GM19463 (cell line): Measurements from ENCODE around the gene DNM2.
A peak's percentile ranks its signal among the peaks of the same experiment; 100 is the strongest.

Source experiments
- ATAC-seq: cut with Tn5 transposase; IDR thresholded peaks from one replicate; pipeline ENCODE4 v1.9.1; 2021; ENCODE audit warnings: mild to moderate bottlenecking, moderate library complexity; ENCODE audit not compliant: unreplicated experiment

The DNM2 gene

GRCh38 chr19:10768936-10769335, 51.1 kb downstream of the DNM2 start:
- no peak for ATAC-seq

DNA sequence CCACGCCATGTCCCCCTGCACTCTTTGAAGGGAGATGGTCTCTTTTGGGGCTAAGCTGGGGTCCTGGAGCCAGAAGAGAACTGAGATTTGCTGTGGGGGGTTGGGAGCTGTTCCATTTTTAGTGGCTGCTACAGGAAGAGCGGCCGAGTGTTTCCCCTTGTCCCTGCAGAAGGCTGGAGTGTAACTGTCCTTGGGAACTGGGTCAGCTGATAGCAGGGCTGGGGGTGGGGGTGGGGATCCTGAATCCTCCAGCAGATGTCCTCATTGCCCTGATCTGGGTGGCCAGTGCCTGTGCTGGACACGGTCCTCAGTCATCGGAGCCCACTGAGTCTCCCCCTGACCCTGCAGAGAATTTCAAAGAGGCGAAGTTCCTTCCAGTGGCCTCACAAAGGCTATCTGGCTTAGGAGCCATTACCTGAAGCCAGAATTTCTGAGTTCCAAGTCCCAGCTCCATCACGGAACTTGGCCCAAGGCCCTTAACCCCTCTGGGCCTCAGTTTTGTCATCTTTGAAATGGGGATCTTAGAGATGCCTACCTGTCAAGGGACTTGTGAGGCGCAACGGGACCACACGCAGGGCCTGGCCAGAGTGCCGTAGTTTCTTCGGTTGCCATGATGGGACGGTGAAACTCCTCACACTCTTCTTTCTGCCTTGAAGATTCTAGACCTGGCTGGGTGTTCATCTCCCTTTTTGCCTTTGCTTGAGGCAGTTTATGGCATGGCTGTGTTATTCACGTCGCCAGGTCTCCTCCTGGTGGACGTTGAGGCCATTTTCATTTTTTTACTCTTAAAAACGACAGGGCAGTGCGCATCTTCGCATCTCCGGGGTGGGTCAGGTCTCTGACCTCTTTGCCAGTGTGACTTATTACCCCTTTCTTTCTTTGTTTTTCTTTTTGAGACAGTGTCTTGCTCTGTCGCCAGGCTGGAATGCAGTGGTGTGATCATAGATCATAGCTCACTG, 51.9 kb downstream of the DNM2 start:
- no peak for ATAC-seq

- ATAC-seq = no peak
These were observed 56.1 kb downstream of the DNM2 start for GRCh38 chr19:10773969-10774368.

- ATAC-seq = no peak
These were observed 57.0 kb downstream of the DNM2 start for GRCh38 chr19:10774893-10775292.

DNA sequence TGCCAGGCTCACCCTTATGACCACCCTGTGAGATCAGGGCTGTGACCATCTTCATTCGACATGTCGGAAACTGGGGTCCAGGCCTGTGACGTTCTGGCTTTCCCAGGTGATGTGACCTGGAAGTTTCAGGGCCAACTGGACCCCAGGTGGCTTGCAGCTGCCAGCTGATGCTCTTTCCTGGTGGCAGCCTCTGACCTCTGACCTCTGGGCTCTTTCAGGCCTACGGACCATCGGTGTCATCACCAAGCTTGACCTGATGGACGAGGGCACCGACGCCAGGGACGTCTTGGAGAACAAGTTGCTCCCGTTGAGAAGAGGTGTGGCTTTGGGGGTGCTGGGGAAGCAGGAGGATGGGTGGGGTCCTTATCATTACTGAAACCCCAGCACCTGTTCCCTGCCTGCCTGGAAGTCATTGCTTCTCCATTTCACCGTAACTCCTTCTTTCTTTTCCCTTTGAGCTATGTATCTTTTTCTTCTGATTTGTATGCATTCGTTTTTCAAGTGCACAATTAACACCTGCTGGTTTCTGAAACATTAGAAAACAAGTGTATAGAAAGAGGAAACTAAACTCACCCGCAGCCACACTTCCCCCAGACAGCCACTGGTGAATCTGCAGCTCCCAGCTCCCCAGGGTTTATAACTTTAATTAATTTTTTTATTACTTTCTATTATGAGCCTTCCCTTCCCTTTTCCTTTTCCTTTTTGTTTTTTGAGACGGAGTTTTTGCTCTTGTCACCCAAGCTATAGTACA, 59.2 kb downstream of the DNM2 start:
- no peak for ATAC-seq

DNA sequence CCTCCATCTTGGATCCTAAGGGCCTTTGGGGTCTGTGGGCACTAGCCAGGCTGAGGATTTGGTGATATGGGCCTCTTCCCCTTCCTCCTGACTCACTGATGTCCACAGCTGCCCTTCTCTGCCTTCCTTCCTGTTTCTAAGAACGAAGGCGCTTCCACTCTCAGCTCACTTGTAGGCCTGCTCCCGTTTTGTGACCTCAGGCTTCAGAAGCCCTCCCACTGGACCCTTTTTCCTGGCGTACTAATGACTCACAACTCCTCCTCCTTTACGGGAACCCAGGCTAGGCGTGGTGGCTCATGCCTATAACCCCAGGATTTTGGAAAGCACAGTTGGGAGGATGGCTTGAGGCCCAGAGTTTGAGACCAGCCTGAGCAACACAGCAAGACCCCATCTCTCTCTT, 62.5 kb downstream of the DNM2 start:
- no peak for ATAC-seq

- ATAC-seq = no peak
These were observed 64.9 kb downstream of the DNM2 start for GRCh38 chr19:10782795-10783194.

DNA sequence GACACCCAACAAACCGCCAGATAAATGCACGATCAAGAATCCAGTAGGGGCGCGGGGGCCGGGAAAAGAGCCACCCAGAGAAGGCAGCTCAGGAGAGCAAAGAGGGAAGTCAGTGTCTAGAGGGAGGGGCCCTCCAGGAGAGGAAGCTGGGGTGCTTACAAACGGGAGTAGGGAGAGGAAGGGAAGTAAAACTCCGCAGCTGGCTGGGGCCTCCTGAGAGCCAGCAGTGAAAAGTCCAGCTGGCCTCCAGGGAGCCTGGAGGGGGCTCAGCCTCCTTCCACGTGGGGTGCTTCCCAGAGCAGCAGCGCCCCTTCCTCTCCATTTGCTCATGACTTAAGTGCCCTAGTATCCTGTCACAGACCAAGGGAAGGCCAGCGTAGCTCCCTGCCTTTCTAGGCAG, 66.4 kb downstream of the DNM2 start:
- no peak for ATAC-seq

- no peak for ATAC-seq
These were observed 70.3 kb downstream of the DNM2 start for GRCh38 chr19:10788146-10788545.

GRCh38 chr19:10789866-10790265, 72.0 kb downstream of the DNM2 start:
- no peak for ATAC-seq

GRCh38 chr19:10796653-10797052, 78.8 kb downstream of the DNM2 start:
- no peak for ATAC-seq

DNA sequence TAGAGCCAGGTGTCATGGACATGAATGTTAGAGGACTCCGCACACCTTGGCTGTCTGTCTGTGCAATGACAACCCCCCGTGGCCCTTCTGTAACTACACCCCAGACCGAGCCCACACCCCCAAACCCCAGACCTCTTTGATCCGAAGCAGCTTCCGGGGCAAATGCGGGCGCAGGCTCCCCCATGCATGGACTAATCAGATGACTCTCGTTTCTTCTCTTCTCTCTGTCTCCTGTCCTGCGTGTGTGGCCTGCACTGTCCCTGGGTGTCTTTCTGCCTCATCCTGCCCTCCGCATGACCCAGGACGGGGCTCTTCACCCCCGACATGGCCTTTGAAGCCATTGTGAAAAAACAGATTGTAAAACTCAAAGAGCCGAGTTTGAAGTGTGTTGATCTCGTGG, 79.2 kb downstream of the DNM2 start:
- ATAC-seq = no peak

DNA sequence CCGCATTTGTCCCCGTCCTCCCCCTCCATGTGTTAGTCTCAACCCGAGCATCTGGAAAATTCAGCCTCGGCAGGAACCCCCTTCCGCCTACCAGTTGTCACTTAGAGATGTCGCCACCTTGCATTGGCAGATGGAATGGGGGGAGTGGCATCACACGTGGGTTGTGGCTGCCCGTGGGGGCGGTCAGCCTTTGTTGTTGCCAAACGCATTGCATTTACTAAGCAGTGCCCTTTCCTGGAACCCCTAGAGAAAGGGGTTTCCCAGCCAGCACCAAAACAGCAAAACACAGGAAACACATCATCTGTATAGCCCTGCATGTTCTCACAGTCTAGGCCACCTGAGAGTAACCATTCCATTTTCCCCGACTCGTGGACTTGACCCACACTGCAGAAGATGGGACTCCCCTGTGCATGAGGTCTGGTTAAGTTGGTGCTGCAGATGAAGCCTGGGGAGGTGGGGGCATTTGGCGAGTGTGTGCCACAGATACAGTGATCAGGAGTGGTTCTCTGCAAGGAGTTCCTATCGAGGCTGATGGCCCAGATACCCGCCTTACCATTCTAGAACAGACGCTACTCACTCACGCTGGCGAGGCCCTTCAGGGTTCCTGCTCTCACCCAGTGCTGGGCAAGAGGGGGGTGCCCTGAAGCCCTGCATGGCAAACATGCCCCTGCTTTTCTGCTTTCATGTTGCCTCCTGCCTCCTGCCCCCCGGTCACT, 79.8 kb downstream of the DNM2 start:
- ATAC-seq = peak; percentile 53

DNA sequence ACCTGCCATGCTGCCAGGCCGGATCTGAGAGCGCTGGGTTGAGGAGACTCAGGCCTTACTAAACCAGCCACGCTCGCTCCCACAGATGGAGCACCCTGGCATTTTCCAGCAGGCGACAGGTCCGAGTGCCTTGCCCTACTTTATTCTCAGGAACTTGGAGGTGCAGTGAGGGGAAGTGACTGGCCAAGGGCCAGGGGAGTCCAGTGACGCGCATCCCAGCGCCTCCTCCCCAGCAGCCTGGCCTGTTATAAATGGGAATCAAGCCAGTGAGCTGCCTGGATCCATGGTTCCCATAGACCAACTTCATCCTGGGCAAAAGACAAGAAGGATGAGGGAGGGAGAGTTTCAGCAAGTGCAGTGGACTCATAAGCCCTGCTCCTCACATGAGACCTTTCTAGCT, 82.6 kb downstream of the DNM2 start:
- ATAC-seq = no peak

GRCh38 chr19:10802479-10802878, 84.6 kb downstream of the DNM2 start:
- ATAC-seq = no peak

DNA sequence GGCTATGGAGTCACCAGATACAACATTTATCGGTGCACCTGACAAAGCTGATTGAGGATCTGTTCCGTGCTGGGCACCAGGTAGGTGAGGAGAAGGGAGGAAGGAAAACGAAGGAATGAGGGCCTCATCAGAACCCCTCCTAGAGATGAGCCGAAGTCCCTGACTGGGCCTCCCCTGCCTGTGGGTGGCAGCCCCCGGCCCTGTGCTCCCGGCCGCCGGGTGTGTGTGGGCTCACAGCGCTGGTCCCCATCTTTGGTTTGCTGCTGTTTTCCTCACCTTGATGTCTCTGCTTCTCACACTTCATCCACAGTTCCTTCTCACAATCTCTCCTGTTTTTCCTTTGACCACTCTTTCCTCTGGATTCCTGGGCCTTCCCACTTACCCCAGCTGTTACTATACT, 85.4 kb downstream of the DNM2 start:
- ATAC-seq = no peak

GRCh38 chr19:10805065-10805757, 87.3 kb downstream of the DNM2 start:
- no peak for ATAC-seq

DNA sequence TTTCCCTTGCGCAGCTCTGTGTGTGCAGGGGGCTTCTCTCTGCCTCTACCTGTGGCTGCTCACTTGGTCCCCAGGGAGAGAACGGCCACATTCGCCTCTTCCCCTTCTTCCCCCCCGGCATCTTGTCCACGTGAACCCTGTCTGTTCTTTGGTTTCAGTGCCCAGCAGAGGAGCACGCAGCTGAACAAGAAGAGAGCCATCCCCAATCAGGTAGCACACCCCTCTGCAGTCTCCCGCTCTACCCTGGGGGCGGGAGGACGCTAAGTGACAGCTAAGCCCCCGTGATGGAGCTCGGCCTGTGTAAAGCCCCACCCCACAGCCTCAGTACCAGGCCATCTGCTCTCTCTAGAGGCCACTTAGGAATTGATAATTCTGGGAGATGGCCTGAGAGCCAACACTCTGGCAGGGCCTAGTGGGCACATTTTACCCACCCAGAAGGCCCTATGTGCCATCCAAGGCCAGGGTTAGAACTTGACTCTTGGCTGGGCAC, 87.9 kb downstream of the DNM2 start:
- ATAC-seq = no peak

- ATAC-seq = no peak
These were observed 91.2 kb downstream of the DNM2 start for GRCh38 chr19:10808937-10809649.

- no peak for ATAC-seq
These were observed 91.9 kb downstream of the DNM2 start for GRCh38 chr19:10809651-10810285.
